Glutamatergic neuron (in vitro differentiated cells): Measurements from ENCODE around the gene AGPAT4. TPM values are rescaled to one million over a fixed set of nuclear protein-coding genes. Genes with fewer than 3 reads are reported as not detected.
"Not testable (repeated sequence)": the region's sequence is repeated elsewhere in the genome, so short reads cannot be mapped to it uniquely, and the experiment has no call there.

Experiments
- DNase-seq: peaks from one replicate; pipeline ENCODE4 v3.0.0; 2022
- H3K27ac Mint-ChIP-seq: one replicate; pipeline ENCODE4 v1.8.0; 2020; ENCODE audit warnings: mild to moderate bottlenecking, mixed read lengths, inconsistent platforms; ENCODE audit not compliant: unreplicated experiment
- H3K27me3 Mint-ChIP-seq: one replicate; pipeline ENCODE4 v1.8.0; 2020; ENCODE audit warnings: mild to moderate bottlenecking, moderate library complexity, mixed read lengths, inconsistent platforms; ENCODE audit not compliant: unreplicated experiment
- H3K36me3 Mint-ChIP-seq: one replicate; pipeline ENCODE4 v1.8.0; 2020; ENCODE audit warnings: mild to moderate bottlenecking, mixed read lengths, inconsistent platforms; ENCODE audit not compliant: unreplicated experiment
- H3K4me1 Mint-ChIP-seq: one replicate; pipeline ENCODE4 v1.8.0; 2020; ENCODE audit warnings: mild to moderate bottlenecking, low read depth, mixed read lengths, inconsistent platforms; ENCODE audit not compliant: unreplicated experiment
- H3K4me3 Mint-ChIP-seq: one replicate; pipeline ENCODE4 v1.8.0; 2020; ENCODE audit warnings: mild to moderate bottlenecking, mixed read lengths, inconsistent platforms; ENCODE audit not compliant: unreplicated experiment
- H3K9me3 Mint-ChIP-seq: one replicate; pipeline ENCODE4 v1.8.0; 2020; ENCODE audit warnings: mild to moderate bottlenecking, moderate library complexity, mixed read lengths, inconsistent platforms; ENCODE audit not compliant: unreplicated experiment
- CTCF ChIP-seq: fragments of 200-600 bp; sonication (generic); IDR thresholded peaks from one replicate; pipeline ENCODE4 v1.5.0; 2021; ENCODE audit not compliant: partially characterized antibody, unreplicated experiment
- total RNA-seq: library from RNA; stranded (reverse); fragmentation: NEBNext Ultra II Directional; extraction: Animal tissue kit (Norgen Biotek cat#: 25700); gene quantifications from one replicate; pipeline ENCODE4 v1.2.1, GENCODE V29; 2021; ENCODE audit not compliant: unreplicated experiment

AGPAT4 gene
- total RNA-seq, 1 donor from 2014 or later = 90.2 TPM

GRCh38 chr6:161188547-161189465, 85.1 kb downstream of the AGPAT4 start:
- DNase-seq = no peak
- Mint-ChIP-seq H3K27me3 (peaks cover 2% of the 10 kb centered on the region), H3K9me3 (peaks cover 6% of the 10 kb centered on the region), H3K4me3 (no peak overlapping the region), H3K27ac (no peak overlapping the region), H3K36me3 (peaks cover 41% of the 10 kb centered on the region), H3K4me1 (peaks cover 6% of the 10 kb centered on the region)
- no peak for TF ChIP-seq CTCF

- Mint-ChIP-seq H3K36me3 (peaks cover 28% of the 10 kb centered on the region), H3K27me3 (peaks cover 2% of the 10 kb centered on the region), H3K4me3 (no peak overlapping the region), H3K4me1 (peaks cover 13% of the 10 kb centered on the region), H3K9me3 (peaks cover 8% of the 10 kb centered on the region), H3K27ac (no peak overlapping the region)
- TF ChIP-seq CTCF = no peak
- DNase-seq = no peak
These were observed 87.6 kb downstream of the AGPAT4 start for GRCh38 chr6:161186173-161186769.

- no peak for TF ChIP-seq CTCF
- Mint-ChIP-seq H3K9me3 (peaks cover 17% of the 10 kb centered on the region), H3K4me1 (peaks cover 10% of the 10 kb centered on the region), H3K36me3 (peaks cover 32% of the 10 kb centered on the region), H3K27me3 (peaks cover 2% of the 10 kb centered on the region), H3K27ac (no peak overlapping the region), H3K4me3 (no peak overlapping the region)
- no peak for DNase-seq
These were observed 92.7 kb downstream of the AGPAT4 start for GRCh38 chr6:161181121-161181520.

GRCh38 chr6:161178155-161178554, 95.7 kb downstream of the AGPAT4 start:
- H3K36me3 Mint-ChIP-seq = peaks cover 27% of the 10 kb centered on the region
- H3K27me3 Mint-ChIP-seq, H3K4me3 Mint-ChIP-seq, H3K4me1 Mint-ChIP-seq, DNase-seq, H3K27ac Mint-ChIP-seq: not testable (repeated sequence)
- peaks cover 12% of the 10 kb centered on the region for H3K9me3 Mint-ChIP-seq

GRCh38 chr6:161176428-161176827, 97.4 kb downstream of the AGPAT4 start:
- H3K9me3 Mint-ChIP-seq = peaks cover 12% of the 10 kb centered on the region
- H3K36me3 Mint-ChIP-seq = peaks cover 27% of the 10 kb centered on the region
- H3K27me3 Mint-ChIP-seq, H3K27ac Mint-ChIP-seq, H3K4me3 Mint-ChIP-seq, DNase-seq, H3K4me1 Mint-ChIP-seq: not testable (repeated sequence)

- not testable (repeated sequence) for H3K4me3 Mint-ChIP-seq, H3K36me3 Mint-ChIP-seq, DNase-seq, H3K27ac Mint-ChIP-seq, H3K27me3 Mint-ChIP-seq
- Mint-ChIP-seq H3K9me3 (peaks cover 10% of the 10 kb centered on the region), H3K4me1 (peaks cover 17% of the 10 kb centered on the region)
These were observed 101.1 kb downstream of the AGPAT4 start for GRCh38 chr6:161172769-161173168.
